Stimulated activated CD4-positive, alpha-beta T cell treated with anti-CD3 and anti-CD28 coated beads, Interleukin-4, amount 100 ng/mL, for 4 hours (primary cell): Measurements from ENCODE around the gene ATP2C2.

Experiments
- DNase-seq, 2 experiments: peaks; one replicate each; pipeline ENCODE4 v3.0.0-alpha.2; 2020

Gene ATP2C2

GRCh38 chr16:84481051-84481735 is 112.9 kb downstream of the ATP2C2 start:
- no peak for DNase-seq

GRCh38 chr16:84482001-84482891 is 113.9 kb downstream of the ATP2C2 start:
- no peak for DNase-seq

- DNase-seq: no peak
Observed at GRCh38 chr16:84482951-84483881, 114.9 kb downstream of the ATP2C2 start.

GRCh38 chr16:84483882-84484565 is 115.7 kb downstream of the ATP2C2 start:
- no peak for DNase-seq

- DNase-seq: no peak
Observed at GRCh38 chr16:84484579-84485254, 116.4 kb downstream of the ATP2C2 start.

GRCh38 chr16:84485255-84486010 is 117.1 kb downstream of the ATP2C2 start:
- no peak for DNase-seq

GRCh38 chr16:84486126-84486525 is 117.8 kb downstream of the ATP2C2 start:
- no peak for DNase-seq

- no peak for DNase-seq
Observed at GRCh38 chr16:84486551-84487235, 118.4 kb downstream of the ATP2C2 start.

GRCh38 chr16:84487358-84487757 is 119.0 kb downstream of the ATP2C2 start:
- no peak for DNase-seq

GRCh38 chr16:84489131-84489530 is 120.8 kb downstream of the ATP2C2 start:
- no peak for DNase-seq

- no peak for DNase-seq
Observed at GRCh38 chr16:84495506-84495905, 127.2 kb downstream of the ATP2C2 start.

GRCh38 chr16:84496991-84497390 is 128.7 kb downstream of the ATP2C2 start:
- no peak for DNase-seq

GRCh38 chr16:84497418-84498222 is 129.3 kb downstream of the ATP2C2 start:
- DNase-seq: no peak

- DNase-seq: no peak
Observed at GRCh38 chr16:84498223-84498610, 129.9 kb downstream of the ATP2C2 start.

GRCh38 chr16:84498859-84499620 is 130.7 kb downstream of the ATP2C2 start:
- no peak for DNase-seq

GRCh38 chr16:84499638-84500037 is 131.3 kb downstream of the ATP2C2 start:
- no peak for DNase-seq

- no peak for DNase-seq
Observed at GRCh38 chr16:84500531-84500930, 132.2 kb downstream of the ATP2C2 start.

GRCh38 chr16:84501077-84501735 is 132.9 kb downstream of the ATP2C2 start:
- DNase-seq: no peak
